A549 (cell line): ENCODE results near the gene RETREG1.

ENCODE experiments used
- POLR2AphosphoS2 ChIP-seq: conservative IDR thresholded peaks from 2 replicates; pipeline ENCODE4 v1.6.1; 2012; ENCODE audit warnings: low read length, improper control_type of control experiment, inconsistent platforms
- TF ChIP-seq, protein P1 (sequence below): fragments of >200 bp; sonication (Bioruptor Twin); formaldehyde crosslinking; IDR thresholded peaks from 3 replicates; pipeline ENCODE4 v1.5.1; 2016

DNA sequence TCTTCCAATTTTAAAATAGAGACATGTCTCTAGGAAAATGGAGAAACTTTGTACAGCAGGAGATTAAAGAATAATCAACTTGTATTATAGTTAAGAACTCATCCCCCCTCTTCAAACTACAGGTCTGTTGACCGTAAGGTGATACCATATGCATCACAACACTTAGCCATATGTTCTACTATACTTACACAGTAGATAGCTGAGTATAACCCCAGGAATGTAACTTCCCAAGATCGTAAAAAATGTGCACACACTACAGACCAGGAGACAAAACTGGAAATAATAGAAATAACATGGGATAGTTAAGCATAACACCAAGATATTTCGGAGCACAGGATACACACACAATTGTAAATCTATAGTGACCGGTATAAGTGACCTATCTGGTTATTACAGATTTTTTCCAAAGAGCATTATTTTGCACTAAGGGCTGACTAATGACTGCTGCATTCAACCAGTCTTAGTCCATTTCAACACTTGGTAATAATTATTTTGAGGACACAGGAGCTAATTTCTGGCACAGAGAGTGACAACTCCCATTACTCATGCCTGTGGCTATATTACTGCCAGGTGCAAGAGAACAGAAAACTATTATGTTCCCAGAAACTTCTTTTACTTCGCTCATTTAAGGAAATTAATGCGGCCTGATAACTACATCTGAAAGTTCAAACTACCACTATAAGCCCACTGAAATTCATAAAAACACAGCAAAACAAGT lies 135.8 kb downstream of the RETREG1 start:
- no peak for TF ChIP-seq POLR2AphosphoS2
- TF ChIP-seq, protein P1, sequence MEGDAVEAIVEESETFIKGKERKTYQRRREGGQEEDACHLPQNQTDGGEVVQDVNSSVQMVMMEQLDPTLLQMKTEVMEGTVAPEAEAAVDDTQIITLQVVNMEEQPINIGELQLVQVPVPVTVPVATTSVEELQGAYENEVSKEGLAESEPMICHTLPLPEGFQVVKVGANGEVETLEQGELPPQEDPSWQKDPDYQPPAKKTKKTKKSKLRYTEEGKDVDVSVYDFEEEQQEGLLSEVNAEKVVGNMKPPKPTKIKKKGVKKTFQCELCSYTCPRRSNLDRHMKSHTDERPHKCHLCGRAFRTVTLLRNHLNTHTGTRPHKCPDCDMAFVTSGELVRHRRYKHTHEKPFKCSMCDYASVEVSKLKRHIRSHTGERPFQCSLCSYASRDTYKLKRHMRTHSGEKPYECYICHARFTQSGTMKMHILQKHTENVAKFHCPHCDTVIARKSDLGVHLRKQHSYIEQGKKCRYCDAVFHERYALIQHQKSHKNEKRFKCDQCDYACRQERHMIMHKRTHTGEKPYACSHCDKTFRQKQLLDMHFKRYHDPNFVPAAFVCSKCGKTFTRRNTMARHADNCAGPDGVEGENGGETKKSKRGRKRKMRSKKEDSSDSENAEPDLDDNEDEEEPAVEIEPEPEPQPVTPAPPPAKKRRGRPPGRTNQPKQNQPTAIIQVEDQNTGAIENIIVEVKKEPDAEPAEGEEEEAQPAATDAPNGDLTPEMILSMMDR: no peak
